ENCODE results near the gene HEMK1.

Gene HEMK1

GRCh38 chr3:50530001-50530970 lies 39.0 kb upstream of the HEMK1 start:
- no peak overlapping the region for H3K9ac ChIP-seq
- no peak overlapping the region for H3K4me3 ChIP-seq
- H3K36me3 ChIP-seq, result no peaks in the 10 kb centered on the region
- no peaks in the 10 kb centered on the region for H3K9me3 ChIP-seq (replicated peaks in 1 of 11)
- peaks cover 0 to 60% (median 7%) of the 10 kb centered on the region in 11 experiments; a peak in 12 of 22 replicates for H4K20me1 ChIP-seq
- no peak overlapping the region for H3K27ac ChIP-seq
- H3K4me1 ChIP-seq, result peaks cover 11 to 34% (median 30%) of the 10 kb centered on the region in 10 experiments
- H3K27me3 ChIP-seq, result peaks cover 35 to 73% (median 45%) of the 10 kb centered on the region in 11 experiments
- no peak overlapping the region for H3K4me2 ChIP-seq
- no peak for TF ChIP-seq Cebpa-rat (IDR thresholded peaks at IDR 0.05)

GRCh38 chr3:50531201-50531600 lies 38.1 kb upstream of the HEMK1 start:
- Histone ChIP-seq H4K20me1 (peaks cover 0 to 64% (median 7%) of the 10 kb centered on the region in 11 experiments; a peak in 12 of 22 replicates), H3K4me2 (no peak overlapping the region), H3K9ac (no peak overlapping the region), H3K4me1 (peaks cover 2 to 32% (median 26%) of the 10 kb centered on the region in 10 experiments; a peak in 18 of 20 replicates), H3K36me3 (no peaks in the 10 kb centered on the region), H3K9me3 (replicated peaks in 1 of 11) (no peaks in the 10 kb centered on the region), H3K27ac (no peak overlapping the region), H3K27me3 (peaks cover 35 to 73% (median 45%) of the 10 kb centered on the region in 11 experiments), H3K4me3 (no peak overlapping the region)
- TF ChIP-seq Cebpa-rat (IDR thresholded peaks at IDR 0.05), result no peak

GRCh38 chr3:50532062-50532705 lies 37.1 kb upstream of the HEMK1 start:
- Histone ChIP-seq H3K9ac (no peak overlapping the region), H4K20me1 (peaks cover 0 to 64% (median 3%) of the 10 kb centered on the region in 11 experiments; a peak in 12 of 22 replicates), H3K4me3 (no peak overlapping the region), H3K9me3 (replicated peaks in 1 of 11) (no peaks in the 10 kb centered on the region), H3K4me2 (peak overlapping the region in 8 of 11 experiments; percentile 33 to 84 (median 72); a peak in 11 of 22 replicates), H3K4me1 (peaks cover 0 to 32% (median 26%) of the 10 kb centered on the region in 10 experiments; a peak in 16 of 20 replicates), H3K27ac (no peak overlapping the region), H3K36me3 (no peaks in the 10 kb centered on the region), H3K27me3 (peaks cover 35 to 73% (median 45%) of the 10 kb centered on the region in 11 experiments)
- TF ChIP-seq Cebpa-rat (IDR thresholded peaks at IDR 0.05), result no peak

- no peak for TF ChIP-seq Cebpa-rat (IDR thresholded peaks at IDR 0.05)
- Histone ChIP-seq H3K4me1 (peaks cover 0 to 32% (median 26%) of the 10 kb centered on the region in 10 experiments; a peak in 16 of 20 replicates), H3K9ac (0 out of 22 replicates have a peak overlapping the region, but pooled peaks of 1 of the 11 experiments have one; percentile 14), H4K20me1 (peaks cover 0 to 57% (median 0%) of the 10 kb centered on the region in 11 experiments; a peak in 9 of 22 replicates), H3K4me3 (no peak overlapping the region), H3K4me2 (peak overlapping the region in 9 of 11 experiments; percentile 21 to 84 (median 69); a peak in 17 of 22 replicates), H3K36me3 (no peaks in the 10 kb centered on the region), H3K27me3 (peaks cover 34 to 62% (median 45%) of the 10 kb centered on the region in 11 experiments), H3K27ac (no peak overlapping the region), H3K9me3 (replicated peaks in 1 of 11) (no peaks in the 10 kb centered on the region)
Measured at GRCh38 chr3:50533316-50533715, 36.0 kb upstream of the HEMK1 start.

GRCh38 chr3:50533807-50534461 lies 35.4 kb upstream of the HEMK1 start:
- no peaks in the 10 kb centered on the region for H3K9me3 ChIP-seq (replicated peaks in 1 of 11)
- peaks cover 0 to 57% (median 0%) of the 10 kb centered on the region in 11 experiments; a peak in 9 of 22 replicates for H4K20me1 ChIP-seq
- H3K4me2 ChIP-seq, result peak overlapping the region in 9 of 11 experiments; percentile 21 to 84 (median 69); a peak in 19 of 22 replicates
- no peak for TF ChIP-seq Cebpa-rat (IDR thresholded peaks at IDR 0.05)
- H3K27me3 ChIP-seq, result peaks cover 28 to 59% (median 39%) of the 10 kb centered on the region in 11 experiments
- peak overlapping the region in 1 of 11 experiments; percentile 14; a peak in 2 of 22 replicates for H3K9ac ChIP-seq
- H3K4me1 ChIP-seq, result peaks cover 0 to 32% (median 26%) of the 10 kb centered on the region in 10 experiments; a peak in 16 of 20 replicates
- H3K27ac ChIP-seq, result no peak overlapping the region
- no peak overlapping the region for H3K4me3 ChIP-seq
- no peaks in the 10 kb centered on the region for H3K36me3 ChIP-seq

GRCh38 chr3:50534681-50535330 lies 34.5 kb upstream of the HEMK1 start:
- H3K4me2 ChIP-seq, result peak overlapping the region in 4 of 11 experiments; percentile 33 to 84 (median 70); a peak in 4 of 22 replicates
- H3K27ac ChIP-seq, result no peak overlapping the region
- H3K4me3 ChIP-seq, result no peak overlapping the region
- no peaks in the 10 kb centered on the region for H3K36me3 ChIP-seq
- TF ChIP-seq Cebpa-rat (IDR thresholded peaks at IDR 0.05), result no peak
- H3K27me3 ChIP-seq, result peaks cover 19 to 50% (median 30%) of the 10 kb centered on the region in 11 experiments
- no peak overlapping the region for H3K9ac ChIP-seq
- H3K9me3 ChIP-seq (replicated peaks in 1 of 11), result no peaks in the 10 kb centered on the region
- peaks cover 0 to 32% (median 26%) of the 10 kb centered on the region in 10 experiments; a peak in 16 of 20 replicates for H3K4me1 ChIP-seq
- peaks cover 0 to 56% (median 0%) of the 10 kb centered on the region in 11 experiments; a peak in 8 of 22 replicates for H4K20me1 ChIP-seq

- Histone ChIP-seq H3K9me3 (replicated peaks in 1 of 11) (no peaks in the 10 kb centered on the region), H3K4me1 (peaks cover 0 to 31% (median 26%) of the 10 kb centered on the region in 10 experiments; a peak in 16 of 20 replicates), H3K4me2 (no peak overlapping the region), H3K9ac (no peak overlapping the region), H3K27ac (no peak overlapping the region), H3K36me3 (no peaks in the 10 kb centered on the region), H4K20me1 (peaks cover 0 to 38% (median 0%) of the 10 kb centered on the region in 11 experiments; a peak in 5 of 22 replicates), H3K27me3 (peaks cover under 1 to 32% (median 12%) of the 10 kb centered on the region in 11 experiments; a peak in 17 of 22 replicates), H3K4me3 (no peak overlapping the region)
- no peak for TF ChIP-seq Cebpa-rat (IDR thresholded peaks at IDR 0.05)
Measured at GRCh38 chr3:50536471-50537180, 32.7 kb upstream of the HEMK1 start.

All from BLaER1 treated with 17β-estradiol and CSF1 and Interleukin-3, amounts not matched to agents 10 nM and 100 nM (cell line).